SK-N-SH (cell line): ENCODE data around the gene ISOC2. TPM values are rescaled to one million over a fixed set of nuclear protein-coding genes. Genes with fewer than 3 reads are reported as not detected.

ENCODE experiments used
- CTCF ChIA-PET: fragments of 300-600, 350-600 bp; formaldehyde crosslinking; extraction: SDS; loops from one replicate; lab custom pipeline; 2021; lab: Yijun Ruan, JAX
- POLR2A ChIA-PET: fragments of 350-600 bp; sonication (Branson Sonifier 250); formaldehyde crosslinking; extraction: SDS; loops from one replicate; lab custom pipeline; 2020; ENCODE audit warnings: antibody characterized with exemption, inconsistent platforms; lab: Yijun Ruan, JAX
- DNase-seq: peaks from one replicate; pipeline ENCODE4 v3.0.0; 2012
- H2AFZ ChIP-seq: fragments of 200-600 bp; sonication (generic); 2 replicates; pipeline ENCODE4 v1.8.1; 2016; ENCODE audit warnings: antibody characterized with exemption, mild to moderate bottlenecking, low read depth
- H3F3A ChIP-seq: fragments of 200-600 bp; sonication (generic); replicated peaks from 2 replicates; pipeline ENCODE3; 2016; ENCODE audit warnings: antibody characterized with exemption, mild to moderate bottlenecking; ENCODE audit not compliant: insufficient read depth
- H3K27ac ChIP-seq, 2 experiments: fragments of 200-500 bp in 1 of 2; fragments of 200-600 bp in 1 of 2; sonication (Bioruptor generic) in 1 of 2; sonication (generic), shearing (Covaris generic) in 1 of 2; 2 replicates each; pipeline versions ENCODE4 v1.5.1 to v1.6.1; 2014 to 2016; ENCODE audit warnings: low read depth in 2 of 2, inconsistent platforms in 1 of 2, low read length in 1 of 2, mild to moderate bottlenecking in 1 of 2, mixed read lengths in 1 of 2
- H3K27me3 ChIP-seq: fragments of 200-600 bp; sonication (generic), shearing (Covaris generic); 2 replicates; pipeline ENCODE4 v1.6.1; 2016; ENCODE audit warnings: mixed run types; ENCODE audit not compliant: insufficient read depth
- H3K36me3 ChIP-seq, 2 experiments: fragments of 200-500 bp in 1 of 2; fragments of 200-600 bp in 1 of 2; sonication (Bioruptor generic) in 1 of 2; sonication (generic) in 1 of 2; replicated peaks in 1 of 2; 2 replicates each; pipeline versions ENCODE3 to v1.5.1; 2014 to 2016; ENCODE audit warnings: low read length in 1 of 2, mild to moderate bottlenecking in 1 of 2; ENCODE audit not compliant: insufficient read depth in 2 of 2, control insufficient read depth in 1 of 2
- H3K4me1 ChIP-seq, 2 experiments: fragments of 200-500 bp in 1 of 2; fragments of 200-600 bp in 1 of 2; sonication (Bioruptor generic) in 1 of 2; sonication (generic), shearing (Covaris generic) in 1 of 2; 2 replicates each; pipeline versions ENCODE4 v1.5.1 to v1.6.1; 2014 to 2016; ENCODE audit warnings: low read depth in 1 of 2, low read length in 1 of 2, mixed run types in 1 of 2; ENCODE audit not compliant: insufficient read depth in 2 of 2, control insufficient read depth in 1 of 2
- H3K4me2 ChIP-seq: fragments of 200-600 bp; sonication (generic), shearing (Covaris generic); 2 replicates; pipeline ENCODE4 v1.6.1; 2017; ENCODE audit warnings: mixed run types
- H3K4me3 ChIP-seq, 2 experiments: fragments of 200-500 bp in 1 of 2; fragments of 200-600 bp in 1 of 2; sonication (Bioruptor generic) in 1 of 2; sonication (generic), shearing (Covaris generic) in 1 of 2; 2 replicates each; pipeline versions ENCODE4 v1.5.1 to v1.8.1; 2014 to 2016; ENCODE audit warnings: low read depth in 2 of 2, inconsistent platforms in 1 of 2, low read length in 1 of 2, mild to moderate bottlenecking in 1 of 2, mixed read lengths in 1 of 2, moderate library complexity in 1 of 2
- H3K79me2 ChIP-seq: fragments of 200-600 bp; sonication (generic); 2 replicates; pipeline ENCODE4 v1.8.1; 2017; ENCODE audit warnings: mild to moderate bottlenecking; ENCODE audit not compliant: insufficient read depth
- H3K9ac ChIP-seq: fragments of 200-600 bp; sonication (generic); 2 replicates; pipeline ENCODE4 v1.6.1; 2017; ENCODE audit warnings: mixed run types
- H3K9me2 ChIP-seq: fragments of 200-600 bp; sonication (generic); 2 replicates; pipeline ENCODE4 v1.6.1; 2017; ENCODE audit warnings: mixed run types
- H3K9me3 ChIP-seq: fragments of 200-600 bp; sonication (generic); 2 replicates; pipeline ENCODE4 v1.6.1; 2017; ENCODE audit warnings: mixed run types, mild to moderate bottlenecking, moderate library complexity
- H4K20me1 ChIP-seq: fragments of 200-600 bp; sonication (generic); 2 replicates; pipeline ENCODE4 v1.6.1; 2017; ENCODE audit warnings: mild to moderate bottlenecking, mixed run types; ENCODE audit not compliant: insufficient read depth
- CHD2 ChIP-seq: fragments of 150-350 bp; IDR thresholded peaks from 2 replicates; pipeline ENCODE4 v1.6.1; 2018; ENCODE audit warnings: low read length; ENCODE audit not compliant: partially characterized antibody
- FOXM1 ChIP-seq: IDR thresholded peaks from 2 replicates; pipeline ENCODE4 v1.4.0; 2012; ENCODE audit warnings: low read depth, mild to moderate bottlenecking
- GABPA ChIP-seq: IDR thresholded peaks from 2 replicates; pipeline ENCODE4 v1.4.0; 2012; ENCODE audit warnings: low read depth, mild to moderate bottlenecking
- NFIC ChIP-seq: IDR thresholded peaks from 2 replicates; pipeline ENCODE4 v1.4.0; 2012; ENCODE audit warnings: borderline replicate concordance
- NRF1 ChIP-seq: IDR thresholded peaks from 2 replicates; pipeline ENCODE4 v1.6.1; 2012; ENCODE audit warnings: low read depth, mild to moderate bottlenecking, low read length
- PBX3 ChIP-seq: IDR thresholded peaks from 2 replicates; pipeline ENCODE4; 2012
- RFX5 ChIP-seq: IDR thresholded peaks from 2 replicates; pipeline ENCODE4 v1.6.1; 2012; ENCODE audit warnings: mild to moderate bottlenecking, improper control_type of control experiment, low read length
- SIN3A ChIP-seq: IDR thresholded peaks from 2 replicates; pipeline ENCODE4 v1.6.1; 2012; ENCODE audit warnings: low read depth, mild to moderate bottlenecking, low read length, moderate library complexity, borderline replicate concordance
- SMC3 ChIP-seq: IDR thresholded peaks from 2 replicates; pipeline ENCODE4 v1.6.1; 2012; ENCODE audit warnings: low read depth, low read length, improper control_type of control experiment
- TEAD4 ChIP-seq: IDR thresholded peaks from 2 replicates; pipeline ENCODE4 v1.4.0; 2012; ENCODE audit warnings: mild to moderate bottlenecking, borderline replicate concordance; ENCODE audit not compliant: insufficient read depth
- USF2 ChIP-seq: fragments of 150-350 bp; IDR thresholded peaks from 2 replicates; pipeline ENCODE4 v1.6.1; 2017; ENCODE audit warnings: antibody characterized with exemption, low read length, low read depth, borderline replicate concordance
- YY1 ChIP-seq: IDR thresholded peaks from 2 replicates; pipeline ENCODE4 v1.4.0; 2012; ENCODE audit warnings: low read depth, mild to moderate bottlenecking
- WGBS: methylation state at CpG from one replicate; pipeline ENCODE4 v1.1.6; 2017; ENCODE audit warnings: low lambda C conversion rate; 5-methylcytosine and 5-hydroxymethylcytosine counted together
- polyA plus RNA-seq, 3 experiments: library from polyadenylated mRNA; depleted of rRNA; stranded (reverse); fragments of >200 nt; gene quantifications; 2 replicates each; pipeline ENCODE4 v1.2.3, GENCODE V29; 2012
- TF ChIP-seq, protein P1 (sequence below): IDR thresholded peaks from 2 replicates; pipeline ENCODE4 v1.4.0; 2012; ENCODE audit warnings: low read depth

The ISOC2 gene
- polyA plus RNA-seq, 1 of the 3 experiments (the other 2 are of a cell fraction), result 65.4 TPM

DNA sequence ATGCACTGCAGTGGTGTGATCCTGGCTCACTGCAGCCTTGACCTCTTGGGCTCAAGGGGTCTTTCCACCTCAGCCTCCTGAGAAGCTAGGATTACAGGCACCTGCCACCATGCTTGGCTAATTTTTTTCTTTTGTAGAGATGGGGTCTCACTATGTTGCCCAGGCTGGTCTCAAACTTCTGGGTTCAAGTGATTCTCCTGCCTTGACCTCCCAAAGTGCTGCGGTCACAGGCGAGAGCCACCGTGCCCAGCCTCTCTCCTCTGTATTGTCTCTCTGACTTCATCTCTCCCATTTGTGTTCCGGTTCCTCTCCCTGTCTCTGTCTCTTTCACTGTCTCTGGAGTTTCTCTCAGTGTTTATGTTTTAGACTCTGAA lies 4.8 kb upstream of the ISOC2 start (continued):
- TF ChIP-seq RFX5 (no peak), CHD2 (no peak), NFIC (no peak), USF2 (no peak), TEAD4 (no peak), NRF1 (no peak)
- TF ChIP-seq, all 33 proteins: peak for 0

GRCh38 chr19:55465460-55466240 lies 4.2 kb upstream of the ISOC2 start:
- no peaks in the 10 kb centered on the region for H3K27me3 ChIP-seq
- H2AFZ ChIP-seq, result no peak overlapping the region
- DNase-seq, result no peak
- H3K4me3 ChIP-seq, result no peak overlapping the region
- no peak overlapping the region for H3K9ac ChIP-seq
- H3K9me3 ChIP-seq, result no peaks in the 10 kb centered on the region
- ChIA-PET CTCF (interaction anchor here (0.5 to 4.9 kb wide), 4 partner anchors 12 to 325 kb away, joined by 3 to 81 read pairs (median 24); partner anchors contain the start of gene ZNF628), POLR2A (no interaction called here)
- H3K27ac ChIP-seq, result no peak overlapping the region
- no peak overlapping the region for H3K4me2 ChIP-seq
- no peaks in the 10 kb centered on the region for H3K79me2 ChIP-seq
- 68% methylated on average over 6 of the region's 11 CpGs for WGBS
- no peaks in the 10 kb centered on the region for H3K36me3 ChIP-seq
- TF ChIP-seq GABPA, result no peak
- H3K9me2 ChIP-seq, result no peaks in the 10 kb centered on the region
- peaks cover 3 to 5% of the 10 kb centered on the region in 2 experiments; a peak in 2 of 4 replicates for H3K4me1 ChIP-seq
- H3F3A ChIP-seq, result peaks cover 12% of the 10 kb centered on the region
- no peaks in the 10 kb centered on the region for H4K20me1 ChIP-seq

GRCh38 chr19:55464662-55465054 lies 3.2 kb upstream of the ISOC2 start, which contains the start of gene C19orf85:
C19orf85 (minus strand) TSS chr19:55464751; CDS start chr19:55464554, 197 bp downstream.
- no peaks in the 10 kb centered on the region for H3K27me3 ChIP-seq
- POLR2A ChIA-PET, result no interaction called here
- H4K20me1 ChIP-seq, result no peaks in the 10 kb centered on the region
- 88% methylated on average over 14 of the region's 14 CpGs for WGBS
- H3K27ac ChIP-seq, result no peak within 1 kb of the TSS
- CTCF ChIA-PET, result no interaction called here
- H3K4me3 ChIP-seq, result no peak within 1 kb of the TSS
- peaks cover 8 to 12% of the 10 kb centered on the region in 2 experiments; a peak in 2 of 4 replicates for H3K4me1 ChIP-seq
- peaks cover 21% of the 10 kb centered on the region for H3F3A ChIP-seq
- H3K9me2 ChIP-seq, result no peaks in the 10 kb centered on the region
- no peak within 1 kb of the TSS for H3K4me2 ChIP-seq
- H3K9me3 ChIP-seq, result no peaks in the 10 kb centered on the region
- no peaks in the 10 kb centered on the region for H3K36me3 ChIP-seq
- no peak within 1 kb of the TSS for H3K9ac ChIP-seq
- H2AFZ ChIP-seq, result no peak within 1 kb of the TSS
- DNase-seq, result no peak
- H3K79me2 ChIP-seq, result peaks cover 2% of the 10 kb centered on the region; the same call in 1 of the 2 replicates
- no peak for TF ChIP-seq SMC3
- no peak for TF ChIP-seq FOXM1
- TF ChIP-seq, protein P1, sequence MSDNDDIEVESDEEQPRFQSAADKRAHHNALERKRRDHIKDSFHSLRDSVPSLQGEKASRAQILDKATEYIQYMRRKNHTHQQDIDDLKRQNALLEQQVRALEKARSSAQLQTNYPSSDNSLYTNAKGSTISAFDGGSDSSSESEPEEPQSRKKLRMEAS, result no peak
- no peak for TF ChIP-seq GABPA
- TF ChIP-seq SIN3A, result no peak
- no peak for TF ChIP-seq YY1
- TF ChIP-seq CHD2, result no peak
- no peak for TF ChIP-seq PBX3
- no peak for TF ChIP-seq NRF1
- TF ChIP-seq USF2, result no peak
- TF ChIP-seq, all 33 proteins: peak for 0
